Stimulated activated CD4-positive, alpha-beta T cell treated with anti-CD3 and anti-CD28 coated beads, Interleukin-15, amount 100 ng/mL, for 48 hours (primary cell): ENCODE data around the gene EXOSC10.
"Not testable (repeated sequence)": the region's sequence is repeated elsewhere in the genome, so short reads cannot be mapped to it uniquely, and the experiment has no call there.

Experiments
- DNase-seq, 2 donors: peaks; one replicate each; pipeline ENCODE4 v3.0.0-alpha.2; 2020; ENCODE audit warnings: low read depth in 2 of 2

EXOSC10 gene

DNA sequence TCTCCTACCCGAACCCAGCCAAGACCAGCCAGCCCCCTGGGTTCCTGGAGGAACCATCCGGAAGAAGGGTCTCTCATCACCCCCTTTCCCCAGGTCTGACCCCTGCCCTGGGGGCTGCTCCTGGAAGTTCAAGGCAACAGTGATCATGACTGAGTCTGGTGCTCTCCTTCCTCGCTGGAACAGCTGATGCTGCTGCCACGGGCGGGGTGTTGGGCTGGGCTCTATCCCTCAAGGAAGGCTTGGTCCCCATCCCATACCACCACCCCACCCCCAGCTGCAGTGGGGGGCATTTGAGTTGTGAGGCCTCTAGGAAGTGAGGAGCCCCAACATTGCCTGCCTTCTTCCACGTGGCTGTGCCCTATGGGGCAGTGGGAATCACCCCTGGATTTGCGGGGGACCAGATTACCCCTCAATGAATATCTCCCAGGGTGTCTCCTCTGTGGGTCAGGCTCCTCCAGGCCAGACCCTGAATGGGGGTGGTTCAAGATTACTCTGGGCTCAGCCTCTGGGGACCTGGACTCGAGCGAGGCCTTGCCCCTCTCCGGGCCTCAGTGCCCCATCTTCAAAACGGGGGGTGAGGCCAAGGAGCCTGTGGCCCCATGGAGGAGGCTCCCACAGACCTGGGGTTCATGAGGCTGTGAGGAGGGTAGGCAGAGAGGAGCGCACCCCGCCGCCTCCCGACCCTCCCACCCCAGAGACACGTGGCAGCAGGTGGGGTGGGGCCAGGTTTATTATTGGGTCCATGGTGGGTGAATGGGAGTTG, 55.4 kb downstream of the EXOSC10 start:
- DNase-seq: no peak

GRCh38 chr1:11042995-11043874, 56.4 kb downstream of the EXOSC10 start:
- no peak for DNase-seq

DNA sequence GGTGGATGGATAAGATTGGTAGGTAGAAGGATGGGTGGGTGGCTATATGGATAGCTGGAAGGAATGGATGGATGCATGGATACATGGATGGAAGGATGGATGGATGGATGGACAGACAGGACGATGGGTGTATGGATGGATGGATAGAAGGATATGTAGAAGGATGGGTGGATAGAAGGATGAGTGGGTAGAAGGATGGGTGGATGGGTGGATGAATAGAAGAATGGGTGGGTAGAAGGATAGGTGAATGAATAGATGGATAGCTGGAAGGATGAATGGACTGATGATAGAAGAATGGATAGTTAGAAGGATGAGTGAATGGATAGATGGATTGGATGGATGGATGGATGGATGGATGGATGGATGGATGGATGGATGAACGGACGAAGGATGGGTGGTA, 57.6 kb downstream of the EXOSC10 start:
- DNase-seq: no peak

GRCh38 chr1:11041048-11041447, 58.6 kb downstream of the EXOSC10 start:
- no peak for DNase-seq

GRCh38 chr1:11040105-11040429, 59.6 kb downstream of the EXOSC10 start:
- DNase-seq: not testable (repeated sequence)

DNA sequence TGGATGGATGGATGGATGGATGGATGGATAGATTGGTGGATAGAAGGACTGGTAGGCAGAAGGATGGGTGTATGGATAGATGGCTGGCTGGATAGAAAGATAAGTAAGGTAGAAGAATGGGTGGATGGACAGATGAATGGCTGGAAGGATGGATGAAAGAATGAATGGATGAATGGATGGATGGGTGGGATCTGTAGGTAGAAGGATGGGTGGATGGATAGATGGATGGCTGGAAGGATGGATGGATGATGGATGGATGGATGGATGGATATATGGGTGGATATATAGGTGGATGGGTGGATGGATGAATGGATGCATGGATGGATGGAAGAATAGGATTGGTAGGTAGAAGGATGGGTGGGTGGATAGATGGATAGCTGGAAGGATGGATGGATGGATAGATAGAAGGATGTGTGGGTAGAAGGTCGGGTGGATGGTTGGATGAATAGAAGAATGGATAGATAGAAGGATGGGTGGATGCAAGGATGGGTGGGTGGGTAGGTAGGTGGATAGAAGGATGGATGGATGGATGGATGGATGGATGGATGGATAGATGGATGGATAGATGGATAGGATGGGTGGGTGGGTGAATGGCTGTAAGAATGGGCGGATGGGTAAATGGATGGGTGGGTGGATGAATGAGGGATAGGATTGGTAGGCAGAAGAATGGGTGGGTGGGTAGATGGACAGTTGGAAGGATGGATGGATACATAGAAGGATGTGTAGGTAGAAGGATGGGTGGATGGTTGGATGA, 60.1 kb downstream of the EXOSC10 start:
- no peak for DNase-seq

- peak; percentile 72 to 80 for DNase-seq
Observed at GRCh38 chr1:11037740-11038182, 61.9 kb downstream of the EXOSC10 start.

DNA sequence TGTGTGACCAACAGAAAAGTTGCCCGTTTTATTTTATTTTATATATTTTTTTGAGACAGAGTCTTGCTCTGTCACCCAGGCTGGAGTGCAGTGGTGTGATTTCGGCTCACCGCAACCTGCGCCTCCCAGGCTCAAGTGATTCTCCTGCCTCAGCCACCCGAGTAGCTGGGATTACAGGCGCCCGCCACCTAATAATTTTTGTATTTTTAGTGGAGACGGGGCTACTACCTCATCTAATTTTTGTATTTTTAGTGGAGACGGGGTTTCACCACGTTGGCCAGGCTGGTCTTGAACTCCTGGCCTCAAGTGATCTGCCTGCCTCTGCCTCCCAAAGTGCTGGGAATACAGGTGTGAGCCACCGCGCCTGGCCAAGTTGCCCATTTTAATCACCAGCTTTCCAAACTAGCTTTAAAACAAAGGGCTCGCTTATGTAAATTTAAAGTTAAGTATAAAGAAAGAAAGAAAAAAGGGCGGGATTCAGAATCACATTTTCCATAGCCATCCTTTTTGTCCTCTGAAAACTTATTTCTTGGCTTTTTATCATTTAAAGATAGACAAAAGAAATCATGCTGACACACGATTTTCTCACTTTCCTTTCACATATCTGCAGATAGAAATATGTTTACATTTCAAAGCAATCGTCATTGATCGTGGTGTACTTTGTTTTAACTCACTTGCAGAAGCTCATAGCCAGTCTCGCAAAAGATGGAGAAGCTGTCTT, 62.5 kb downstream of the EXOSC10 start:
- DNase-seq: not testable (repeated sequence)

- DNase-seq: no peak
Observed at GRCh38 chr1:11031624-11032262, 67.9 kb downstream of the EXOSC10 start.

- DNase-seq: no peak
Observed at GRCh38 chr1:11030865-11031264, 68.8 kb downstream of the EXOSC10 start.

- no peak for DNase-seq
Observed at GRCh38 chr1:11028018-11028417, 71.7 kb downstream of the EXOSC10 start.

DNA sequence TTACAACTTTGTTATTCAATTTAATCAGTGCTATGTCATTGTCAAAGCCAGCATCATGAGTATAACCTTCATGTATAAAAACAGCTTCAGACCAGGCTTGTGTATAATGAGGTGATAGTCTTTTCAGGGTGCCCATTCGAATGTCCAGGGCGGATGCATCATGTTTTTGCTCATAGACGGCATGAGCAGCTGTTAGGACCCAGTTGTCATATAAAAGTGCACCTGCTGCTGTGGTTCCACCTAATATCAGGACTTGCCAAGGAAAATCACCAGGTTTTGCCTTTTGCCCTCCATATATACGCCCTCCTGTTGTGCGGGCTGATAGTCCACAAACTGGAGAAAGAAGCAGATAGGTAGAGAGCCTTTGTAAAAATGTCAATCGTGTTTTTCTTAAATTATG, 72.4 kb downstream of the EXOSC10 start:
- DNase-seq: no peak

DNA sequence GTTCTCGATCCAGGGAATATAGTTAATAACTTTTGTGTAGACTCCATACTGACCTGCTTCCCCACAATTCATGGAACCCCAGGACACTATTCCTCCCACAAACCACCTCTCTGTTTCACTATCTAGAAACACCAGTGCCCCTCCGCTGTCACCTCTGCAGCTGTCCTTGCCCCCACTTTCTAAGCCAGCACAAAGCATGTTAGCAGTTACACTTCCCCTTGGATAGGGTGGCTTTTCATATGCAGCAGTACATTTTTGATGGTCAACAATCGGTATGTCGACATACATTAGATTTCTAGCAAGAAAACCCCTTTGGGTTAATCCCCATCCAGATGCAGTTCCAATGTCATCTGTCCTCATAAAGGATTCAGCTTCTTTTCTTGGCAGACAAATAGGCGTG, 72.8 kb downstream of the EXOSC10 start:
- DNase-seq: no peak

DNA sequence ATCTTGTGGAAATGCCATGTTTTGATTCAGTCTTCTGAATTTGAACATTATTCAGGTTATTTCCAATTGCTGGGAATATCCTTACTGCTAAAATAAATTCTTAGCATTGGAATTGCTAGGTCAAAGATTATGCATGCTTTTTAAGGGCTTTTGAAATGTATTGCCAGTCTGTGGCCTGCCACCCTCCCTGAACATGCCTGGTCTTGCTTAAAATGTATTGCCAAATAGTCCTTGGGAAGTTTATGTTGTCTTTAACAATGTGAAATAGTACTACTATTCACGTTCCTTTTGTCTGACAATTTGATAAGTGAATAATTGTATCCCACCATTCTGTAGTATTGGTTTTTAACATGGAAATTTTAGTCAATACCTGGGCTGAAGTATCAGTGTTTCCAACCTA, 73.6 kb downstream of the EXOSC10 start:
- no peak for DNase-seq

- no peak for DNase-seq
Observed at GRCh38 chr1:11025618-11026017, 74.1 kb downstream of the EXOSC10 start.

DNA sequence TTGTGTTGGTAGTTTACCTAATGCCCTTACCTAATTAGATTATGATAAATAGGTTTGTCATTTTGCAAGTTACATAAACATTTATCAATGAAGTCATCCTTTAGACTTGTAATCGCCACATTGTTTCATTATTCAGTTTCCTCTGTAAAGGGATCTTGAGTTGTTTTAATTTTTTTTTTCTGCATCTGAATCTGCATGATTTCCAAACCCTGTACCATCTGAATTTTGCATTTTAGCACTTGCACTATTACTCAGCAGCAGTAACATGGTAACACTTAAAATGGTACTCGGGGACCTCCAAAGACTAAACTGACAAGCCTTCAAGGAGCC, 74.8 kb downstream of the EXOSC10 start:
- DNase-seq: no peak

DNA sequence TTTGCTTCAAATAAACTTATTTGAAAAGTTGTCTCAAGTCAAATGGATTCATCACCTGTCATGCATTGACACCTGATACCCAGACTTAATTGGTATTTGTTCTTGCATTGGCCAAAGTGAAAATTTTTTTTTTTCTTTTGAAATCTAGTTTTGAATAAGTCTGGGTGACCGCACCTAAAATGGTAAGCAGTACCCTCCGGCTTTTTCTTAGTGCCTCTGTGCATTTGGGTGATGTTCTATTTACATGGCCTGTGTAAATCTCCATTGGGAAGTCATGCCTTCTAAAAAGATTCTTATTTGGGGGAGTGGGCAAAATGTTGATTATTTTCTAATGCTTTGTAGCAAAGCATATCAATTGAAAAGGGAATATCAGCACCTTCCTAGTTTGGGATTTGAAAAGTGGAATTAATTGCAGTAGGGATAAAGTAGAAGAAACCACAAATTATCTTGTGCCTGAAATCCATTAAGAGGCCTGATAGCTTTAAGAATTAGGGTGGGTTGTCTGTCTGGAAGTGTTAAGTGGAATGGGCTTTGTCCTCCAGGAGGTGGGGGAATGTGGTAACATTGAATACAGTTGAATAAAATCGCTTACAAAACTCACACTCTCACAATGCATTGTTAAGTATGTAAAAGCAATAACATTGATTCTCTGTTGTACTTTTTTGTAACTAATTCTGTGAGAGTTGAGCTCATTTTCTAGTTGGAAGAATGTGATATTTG, 75.4 kb downstream of the EXOSC10 start:
- no peak for DNase-seq

GRCh38 chr1:11023201-11023600, 76.5 kb downstream of the EXOSC10 start:
- DNase-seq: no peak

- no peak for DNase-seq
Observed at GRCh38 chr1:11019971-11020370, 79.7 kb downstream of the EXOSC10 start.

- not testable (repeated sequence) for DNase-seq
Observed at GRCh38 chr1:11019358-11019757, 80.3 kb downstream of the EXOSC10 start.
